ENCODE results near the gene ARHGDIG.

ARHGDIG gene

GRCh38 chr16:280552-280951, at the start of gene ARHGDIG:
TSS of gene ARHGDIG (plus strand) at chr16:280591. CDS start at chr16:280681, 90 bp downstream.
- H3K9ac ChIP-seq (ENCODE audit: low read depth, low read length) = no peak within 1 kb of the TSS
- peak within 1 kb of the TSS; percentile 45 for H3K4me3 ChIP-seq (ENCODE audit: low read depth, low read length)
- H3K4me1 ChIP-seq (ENCODE audit: control insufficient read depth, insufficient read depth, low read length) = no peaks in the 10 kb centered on the region
- no peaks in the 10 kb centered on the region for H3K9me3 ChIP-seq (ENCODE audit: control insufficient read depth, insufficient read depth, low read length)
- H3K36me3 ChIP-seq (ENCODE audit: control insufficient read depth, insufficient read depth, low read length) = peaks cover 3% of the 10 kb centered on the region
- H3K27me3 ChIP-seq (ENCODE audit: control insufficient read depth, insufficient read depth, low read length) = peaks cover 10% of the 10 kb centered on the region

GRCh38 chr16:230949-231348, 49.4 kb upstream of the ARHGDIG start:
- Histone ChIP-seq H3K9me3 (ENCODE audit: control insufficient read depth, insufficient read depth, low read length) (no peaks in the 10 kb centered on the region), H3K4me3 (ENCODE audit: low read depth, low read length) (no peak overlapping the region), H3K27me3 (ENCODE audit: control insufficient read depth, insufficient read depth, low read length) (no peaks in the 10 kb centered on the region), H3K4me1 (ENCODE audit: control insufficient read depth, insufficient read depth, low read length) (peaks cover 2% of the 10 kb centered on the region), H3K36me3 (ENCODE audit: control insufficient read depth, insufficient read depth, low read length) (peaks cover 9% of the 10 kb centered on the region), H3K9ac (ENCODE audit: low read depth, low read length) (no peak overlapping the region)

GRCh38 chr16:234468-235305, 45.7 kb upstream of the ARHGDIG start, which contains the start of gene FAM234A:
TSS of gene FAM234A (plus strand) at chr16:234821. CDS start at chr16:254414, 19,593 bp downstream.
- H3K4me1 ChIP-seq (ENCODE audit: control insufficient read depth, insufficient read depth, low read length) = no peaks in the 10 kb centered on the region
- H3K36me3 ChIP-seq (ENCODE audit: control insufficient read depth, insufficient read depth, low read length) = no peaks in the 10 kb centered on the region
- H3K4me3 ChIP-seq (ENCODE audit: low read depth, low read length) = peak within 1 kb of the TSS; percentile 98
- H3K27me3 ChIP-seq (ENCODE audit: control insufficient read depth, insufficient read depth, low read length) = no peaks in the 10 kb centered on the region
- H3K9ac ChIP-seq (ENCODE audit: low read depth, low read length) = peak within 1 kb of the TSS; percentile 88
- H3K9me3 ChIP-seq (ENCODE audit: control insufficient read depth, insufficient read depth, low read length) = no peaks in the 10 kb centered on the region

GRCh38 chr16:239948-240277, 40.5 kb upstream of the ARHGDIG start:
- Histone ChIP-seq H3K4me1 (ENCODE audit: control insufficient read depth, insufficient read depth, low read length) (no peaks in the 10 kb centered on the region), H3K27me3 (ENCODE audit: control insufficient read depth, insufficient read depth, low read length) (no peaks in the 10 kb centered on the region), H3K9me3 (ENCODE audit: control insufficient read depth, insufficient read depth, low read length) (no peaks in the 10 kb centered on the region), H3K4me3 (ENCODE audit: low read depth, low read length) (no peak overlapping the region), H3K9ac (ENCODE audit: low read depth, low read length) (no peak overlapping the region), H3K36me3 (ENCODE audit: control insufficient read depth, insufficient read depth, low read length) (no peaks in the 10 kb centered on the region)

GRCh38 chr16:240559-240958, 39.8 kb upstream of the ARHGDIG start:
- no peaks in the 10 kb centered on the region for H3K9me3 ChIP-seq (ENCODE audit: control insufficient read depth, insufficient read depth, low read length)
- H3K9ac ChIP-seq (ENCODE audit: low read depth, low read length) = no peak overlapping the region
- H3K36me3 ChIP-seq (ENCODE audit: control insufficient read depth, insufficient read depth, low read length) = no peaks in the 10 kb centered on the region
- no peak overlapping the region for H3K4me3 ChIP-seq (ENCODE audit: low read depth, low read length)
- H3K27me3 ChIP-seq (ENCODE audit: control insufficient read depth, insufficient read depth, low read length) = no peaks in the 10 kb centered on the region
- no peaks in the 10 kb centered on the region for H3K4me1 ChIP-seq (ENCODE audit: control insufficient read depth, insufficient read depth, low read length)

- no peaks in the 10 kb centered on the region for H3K9me3 ChIP-seq (ENCODE audit: control insufficient read depth, insufficient read depth, low read length)
- no peaks in the 10 kb centered on the region for H3K4me1 ChIP-seq (ENCODE audit: control insufficient read depth, insufficient read depth, low read length)
- no peaks in the 10 kb centered on the region for H3K27me3 ChIP-seq (ENCODE audit: control insufficient read depth, insufficient read depth, low read length)
- no peak overlapping the region for H3K9ac ChIP-seq (ENCODE audit: low read depth, low read length)
- H3K36me3 ChIP-seq (ENCODE audit: control insufficient read depth, insufficient read depth, low read length) = no peaks in the 10 kb centered on the region
- no peak overlapping the region for H3K4me3 ChIP-seq (ENCODE audit: low read depth, low read length)
These were observed 38.1 kb upstream of the ARHGDIG start for GRCh38 chr16:242281-242680.

- no peaks in the 10 kb centered on the region for H3K36me3 ChIP-seq (ENCODE audit: control insufficient read depth, insufficient read depth, low read length)
- no peak overlapping the region for H3K9ac ChIP-seq (ENCODE audit: low read depth, low read length)
- H3K9me3 ChIP-seq (ENCODE audit: control insufficient read depth, insufficient read depth, low read length) = no peaks in the 10 kb centered on the region
- H3K4me3 ChIP-seq (ENCODE audit: low read depth, low read length) = no peak overlapping the region
- no peaks in the 10 kb centered on the region for H3K27me3 ChIP-seq (ENCODE audit: control insufficient read depth, insufficient read depth, low read length)
- H3K4me1 ChIP-seq (ENCODE audit: control insufficient read depth, insufficient read depth, low read length) = no peaks in the 10 kb centered on the region
These were observed 37.0 kb upstream of the ARHGDIG start for GRCh38 chr16:243348-243747.

- Histone ChIP-seq H3K4me1 (ENCODE audit: control insufficient read depth, insufficient read depth, low read length) (no peaks in the 10 kb centered on the region), H3K27me3 (ENCODE audit: control insufficient read depth, insufficient read depth, low read length) (no peaks in the 10 kb centered on the region), H3K4me3 (ENCODE audit: low read depth, low read length) (no peak overlapping the region), H3K9me3 (ENCODE audit: control insufficient read depth, insufficient read depth, low read length) (no peaks in the 10 kb centered on the region), H3K9ac (ENCODE audit: low read depth, low read length) (no peak overlapping the region), H3K36me3 (ENCODE audit: control insufficient read depth, insufficient read depth, low read length) (peaks cover under 1% of the 10 kb centered on the region)
These were observed 35.3 kb upstream of the ARHGDIG start for GRCh38 chr16:245105-245504.

GRCh38 chr16:247027-247426, 33.4 kb upstream of the ARHGDIG start:
- no peaks in the 10 kb centered on the region for H3K27me3 ChIP-seq (ENCODE audit: control insufficient read depth, insufficient read depth, low read length)
- H3K4me3 ChIP-seq (ENCODE audit: low read depth, low read length) = no peak overlapping the region
- H3K4me1 ChIP-seq (ENCODE audit: control insufficient read depth, insufficient read depth, low read length) = no peaks in the 10 kb centered on the region

GRCh38 chr16:249431-249830, 31.0 kb upstream of the ARHGDIG start:
- no peak overlapping the region for H3K4me3 ChIP-seq (ENCODE audit: low read depth, low read length)
- peaks cover 7% of the 10 kb centered on the region for H3K36me3 ChIP-seq (ENCODE audit: control insufficient read depth, insufficient read depth, low read length)
- H3K9me3 ChIP-seq (ENCODE audit: control insufficient read depth, insufficient read depth, low read length) = no peaks in the 10 kb centered on the region
- no peaks in the 10 kb centered on the region for H3K4me1 ChIP-seq (ENCODE audit: control insufficient read depth, insufficient read depth, low read length)
- H3K27me3 ChIP-seq (ENCODE audit: control insufficient read depth, insufficient read depth, low read length) = no peaks in the 10 kb centered on the region
- no peak overlapping the region for H3K9ac ChIP-seq (ENCODE audit: low read depth, low read length)

More at GRCh38 chr16:247027-247426, 33.4 kb upstream of the ARHGDIG start:
- H3K9me3 ChIP-seq (ENCODE audit: control insufficient read depth, insufficient read depth, low read length) = no peaks in the 10 kb centered on the region
- no peak overlapping the region for H3K9ac ChIP-seq (ENCODE audit: low read depth, low read length)
- peaks cover 4% of the 10 kb centered on the region for H3K36me3 ChIP-seq (ENCODE audit: control insufficient read depth, insufficient read depth, low read length)

- no peaks in the 10 kb centered on the region for H3K27me3 ChIP-seq (ENCODE audit: control insufficient read depth, insufficient read depth, low read length)
- H3K9me3 ChIP-seq (ENCODE audit: control insufficient read depth, insufficient read depth, low read length) = no peaks in the 10 kb centered on the region
- H3K36me3 ChIP-seq (ENCODE audit: control insufficient read depth, insufficient read depth, low read length) = peaks cover 11% of the 10 kb centered on the region
- H3K4me3 ChIP-seq (ENCODE audit: low read depth, low read length) = no peak overlapping the region
- H3K4me1 ChIP-seq (ENCODE audit: control insufficient read depth, insufficient read depth, low read length) = no peaks in the 10 kb centered on the region
- H3K9ac ChIP-seq (ENCODE audit: low read depth, low read length) = no peak overlapping the region
These were observed 27.7 kb upstream of the ARHGDIG start for GRCh38 chr16:252366-253337.
